ENCODE results near the gene SRRM3. TPM values are rescaled to one million over a fixed set of nuclear protein-coding genes. Genes with fewer than 3 reads are reported as not detected.
A peak's percentile ranks its signal among the peaks of the same experiment; 100 is the strongest.

The SRRM3 gene
- total RNA-seq, 1 experiment from 2014 or later: 0.74 TPM

GRCh38 chr7:76300166-76300731 is 98.6 kb downstream of the SRRM3 start:
- peaks cover 58% of the 10 kb centered on the region for H3K4me1 ChIP-seq (replicated peaks; ENCODE audit: insufficient read depth)
- H3K9me2 ChIP-seq (ENCODE audit: insufficient read depth): no peaks in the 10 kb centered on the region
- POLR2A ChIA-PET (ENCODE audit: unreplicated experiment): no interaction called here
- CTCF ChIA-PET: no interaction called here
- H3K79me2 ChIP-seq (ENCODE audit: low read depth): peaks cover 21% of the 10 kb centered on the region
- H2AFZ ChIP-seq: no peak overlapping the region
- peak overlapping the region; percentile 46 for H3K4me2 ChIP-seq
- no peaks in the 10 kb centered on the region for H4K20me1 ChIP-seq (ENCODE audit: insufficient read depth)
- peak overlapping the region; percentile 35 for H3K27ac ChIP-seq
- no peak for TF ChIP-seq EZH2 (IDR thresholded peaks at IDR 0.05; ENCODE audit: low read depth)
- TF ChIP-seq CTCF (conservative IDR thresholded peaks at IDR 0.05): no peak
- no peak overlapping the region for H3K4me3 ChIP-seq
- peak; percentile 63 to 96 for DNase-seq
- no TSS peak for BruUV-seq (replicated peaks)
- no peaks in the 10 kb centered on the region for H3K9me3 ChIP-seq (ENCODE audit: insufficient read depth, low read depth)
- H3F3A ChIP-seq (ENCODE audit: insufficient read depth, low read depth): peaks cover 68% of the 10 kb centered on the region
- no peaks in the 10 kb centered on the region for H3K27me3 ChIP-seq (ENCODE audit: insufficient read depth, low read depth)
- H3K36me3 ChIP-seq (ENCODE audit: low read depth): peaks cover 5% of the 10 kb centered on the region; the same call in 1 of the 2 replicates
- intact Hi-C loops (cut with micrococcal nuclease; ENCODE audit: unreplicated experiment): no loop called here

DNA sequence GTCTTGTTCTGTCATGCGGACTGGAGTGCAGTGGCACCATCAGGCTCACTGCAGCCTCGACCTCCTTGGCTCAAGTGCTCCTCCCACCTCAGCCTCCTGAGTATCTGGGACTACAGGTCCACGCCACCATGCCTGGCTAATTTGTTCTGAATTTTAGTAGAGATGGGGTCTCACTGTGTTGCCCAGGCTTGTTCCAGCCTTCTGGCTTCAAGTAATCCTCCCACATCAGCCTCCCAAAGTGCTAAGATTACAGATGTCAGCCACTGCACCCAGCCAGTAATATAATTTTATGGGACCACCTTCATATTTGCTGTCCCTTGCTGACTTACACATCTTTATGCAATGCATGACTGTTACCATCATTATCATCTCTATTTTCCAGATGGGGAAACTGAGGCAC is 99.3 kb downstream of the SRRM3 start:
- POLR2A ChIA-PET (ENCODE audit: unreplicated experiment): no interaction called here
- intact Hi-C loops (cut with micrococcal nuclease; ENCODE audit: unreplicated experiment): no loop called here
- H3K4me2 ChIP-seq: no peak overlapping the region

DNA sequence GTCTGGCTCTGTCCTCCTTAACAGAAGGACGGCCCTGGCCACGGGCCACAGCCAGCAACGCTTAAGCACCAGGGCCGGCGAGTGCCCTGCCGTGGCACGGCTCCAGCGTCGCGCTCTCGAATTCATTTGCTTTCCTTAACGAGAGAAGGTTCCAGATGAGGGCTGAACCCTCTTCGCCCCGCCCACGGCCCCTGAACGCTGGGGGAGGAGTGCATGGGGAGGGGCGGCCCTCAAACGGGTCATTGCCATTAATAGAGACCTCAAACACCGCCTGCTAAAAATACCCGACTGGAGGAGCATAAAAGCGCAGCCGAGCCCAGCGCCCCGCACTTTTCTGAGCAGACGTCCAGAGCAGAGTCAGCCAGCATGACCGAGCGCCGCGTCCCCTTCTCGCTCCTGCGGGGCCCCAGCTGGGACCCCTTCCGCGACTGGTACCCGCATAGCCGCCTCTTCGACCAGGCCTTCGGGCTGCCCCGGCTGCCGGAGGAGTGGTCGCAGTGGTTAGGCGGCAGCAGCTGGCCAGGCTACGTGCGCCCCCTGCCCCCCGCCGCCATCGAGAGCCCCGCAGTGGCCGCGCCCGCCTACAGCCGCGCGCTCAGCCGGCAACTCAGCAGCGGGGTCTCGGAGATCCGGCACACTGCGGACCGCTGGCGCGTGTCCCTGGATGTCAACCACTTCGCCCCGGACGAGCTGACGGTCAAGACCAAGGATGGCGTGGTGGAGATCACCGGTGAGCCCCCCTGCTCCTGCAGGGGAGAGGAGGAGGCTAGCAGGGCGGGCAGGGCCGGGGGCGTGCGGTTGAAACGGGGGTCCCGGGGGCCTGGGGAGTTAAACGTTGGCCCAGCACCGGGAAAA is 100.9 kb downstream of the SRRM3 start, which contains the start of gene HSPB1:
TSS of gene HSPB1 (plus strand) at position 327 of the 855 bp plus-strand sequence. CDS start at position 367, 40 bp downstream.
- TF ChIP-seq CTCF (conservative IDR thresholded peaks at IDR 0.05) (no peak), EZH2 (IDR thresholded peaks at IDR 0.05; ENCODE audit: low read depth) (no peak)
- H4K20me1 ChIP-seq (ENCODE audit: insufficient read depth): no peaks in the 10 kb centered on the region
- ChIA-PET CTCF (no interaction called here), POLR2A (ENCODE audit: unreplicated experiment) (interaction anchor here (0.7 kb wide), 1 partner anchor 11 kb away, joined by 3 read pairs; no protein-coding TSS in a partner anchor)
- H3K4me1 ChIP-seq (replicated peaks; ENCODE audit: insufficient read depth): peaks cover 49% of the 10 kb centered on the region
- no peaks in the 10 kb centered on the region for H3K27me3 ChIP-seq (ENCODE audit: insufficient read depth, low read depth)
- H3K9me3 ChIP-seq (ENCODE audit: insufficient read depth, low read depth): no peaks in the 10 kb centered on the region
- no peaks in the 10 kb centered on the region for H3K9me2 ChIP-seq (ENCODE audit: insufficient read depth)
- peak within 1 kb of the TSS; percentile 79 for H3K4me3 ChIP-seq
- intact Hi-C loops (cut with micrococcal nuclease; ENCODE audit: unreplicated experiment): no loop called here
- peak within 1 kb of the TSS; percentile 80 for H2AFZ ChIP-seq
- H3K79me2 ChIP-seq (ENCODE audit: low read depth): peaks cover 21% of the 10 kb centered on the region
- H3K27ac ChIP-seq: peak within 1 kb of the TSS; percentile 28
- peaks cover 5% of the 10 kb centered on the region; the same call in 1 of the 2 replicates for H3K36me3 ChIP-seq (ENCODE audit: low read depth)
- DNase-seq: peak; percentile 77 to 83
- H3F3A ChIP-seq (ENCODE audit: insufficient read depth, low read depth): peaks cover 64% of the 10 kb centered on the region
- BruUV-seq (replicated peaks): TSS peak; percentile 79
- H3K4me2 ChIP-seq: peak within 1 kb of the TSS; percentile 77

More for the DNA sequence above, 99.3 kb downstream of the SRRM3 start:
- H2AFZ ChIP-seq: no peak overlapping the region
- no peaks in the 10 kb centered on the region for H3K9me2 ChIP-seq (ENCODE audit: insufficient read depth)
- peaks cover 51% of the 10 kb centered on the region for H3K4me1 ChIP-seq (replicated peaks; ENCODE audit: insufficient read depth)
- peaks cover 73% of the 10 kb centered on the region for H3F3A ChIP-seq (ENCODE audit: insufficient read depth, low read depth)
- H3K27me3 ChIP-seq (ENCODE audit: insufficient read depth, low read depth): no peaks in the 10 kb centered on the region
- H3K9me3 ChIP-seq (ENCODE audit: insufficient read depth, low read depth): no peaks in the 10 kb centered on the region
- TF ChIP-seq EZH2 (IDR thresholded peaks at IDR 0.05; ENCODE audit: low read depth) (no peak), CTCF (conservative IDR thresholded peaks at IDR 0.05) (no peak)
- H3K79me2 ChIP-seq (ENCODE audit: low read depth): peaks cover 21% of the 10 kb centered on the region
- no peak for DNase-seq
- no TSS peak for BruUV-seq (replicated peaks)
- peaks cover 5% of the 10 kb centered on the region; the same call in 1 of the 2 replicates for H3K36me3 ChIP-seq (ENCODE audit: low read depth)
- no peaks in the 10 kb centered on the region for H4K20me1 ChIP-seq (ENCODE audit: insufficient read depth)
- no peak overlapping the region for H3K4me3 ChIP-seq
- CTCF ChIA-PET: no interaction called here
- no peak overlapping the region for H3K27ac ChIP-seq

Measured in PC-9 (cell line).